NOMO-1 treated with DMSO at 0.1 percent for 48 hours (cell line): ENCODE measurements around the gene ZFP82.

ENCODE experiments used
- DNase-seq: peaks from one replicate; lab custom pipeline; 2025; ENCODE audit not compliant: unreplicated experiment; lab: John Stamatoyannopoulos, UW

ZFP82 gene

DNA sequence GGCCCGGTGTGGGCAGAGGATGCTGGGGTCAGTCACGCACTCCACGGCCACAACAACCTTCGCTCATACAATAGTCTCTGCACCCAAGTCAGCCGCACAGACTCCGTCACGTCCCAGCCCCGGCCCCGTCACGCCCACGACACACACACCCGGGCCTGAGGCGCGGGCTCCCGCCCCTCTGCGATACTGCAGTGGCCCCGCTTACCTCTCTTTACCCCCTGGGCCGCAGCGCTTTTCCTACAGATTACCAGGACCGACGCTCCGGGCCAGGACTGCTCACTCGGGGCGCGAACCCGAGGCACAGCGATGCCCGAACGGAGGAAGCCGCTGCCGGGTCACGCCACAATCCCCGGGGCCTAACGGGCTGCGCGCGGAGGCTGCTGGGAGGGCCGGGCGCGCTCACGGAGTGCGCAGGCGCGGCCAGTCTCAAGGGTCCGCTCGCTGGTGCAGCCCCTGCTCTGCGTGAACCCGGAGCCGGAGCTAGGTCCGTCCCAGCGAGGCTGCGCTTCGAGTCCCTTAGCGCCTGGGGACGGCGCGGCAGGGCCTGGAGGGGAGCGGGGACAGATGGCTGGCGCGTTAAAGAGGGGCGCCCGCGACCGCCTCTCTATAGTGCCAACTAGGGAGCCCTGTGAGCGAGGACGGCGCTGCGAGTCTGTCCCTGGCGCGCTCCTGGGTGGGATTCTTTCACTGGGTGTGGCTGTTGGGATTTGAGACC is at the start of gene ZFP82:
Gene ZFP82 (minus strand): TSS at position 358 of the 715 bp plus-strand sequence. CDS start 8,855 bp downstream, outside the sequence.
- peak; percentile 39 for DNase-seq

DNA sequence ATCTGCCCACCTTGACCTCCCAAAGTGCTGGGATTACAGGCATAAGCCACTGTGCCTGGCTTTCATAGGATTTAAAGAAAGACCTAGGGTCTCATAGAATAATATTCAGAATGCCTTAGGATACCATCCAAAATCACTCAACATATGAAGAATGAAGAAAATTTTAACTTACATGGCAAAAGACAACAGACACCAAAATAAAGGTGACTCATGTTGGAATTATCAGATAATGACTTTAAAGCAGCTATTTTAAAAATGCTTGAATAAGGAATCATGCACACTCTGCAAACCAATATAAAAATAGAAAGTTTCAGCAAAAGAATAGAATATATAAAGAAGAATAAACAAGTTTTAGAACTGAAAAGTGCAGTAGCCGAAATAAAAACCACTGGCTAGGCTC is 41.6 kb upstream of the ZFP82 start:
- DNase-seq: no peak

DNA sequence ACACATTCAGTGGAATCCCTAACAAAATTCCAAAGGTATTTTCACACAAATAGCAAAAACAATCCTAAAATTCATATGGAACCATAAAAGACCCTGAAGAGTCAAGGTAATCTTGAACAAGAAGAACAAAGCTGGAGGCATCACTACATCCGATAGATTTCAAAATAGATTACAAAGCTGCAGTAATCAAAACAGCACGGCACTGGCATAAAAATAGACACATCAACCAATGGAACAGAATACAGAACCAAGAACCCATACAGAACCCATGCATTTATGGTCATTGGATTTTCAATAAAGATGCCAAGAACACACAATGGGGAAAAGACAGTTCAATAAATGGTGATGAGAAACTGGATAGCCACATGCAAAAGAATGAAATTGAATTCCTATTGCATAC is 38.4 kb upstream of the ZFP82 start:
- no peak for DNase-seq

DNA sequence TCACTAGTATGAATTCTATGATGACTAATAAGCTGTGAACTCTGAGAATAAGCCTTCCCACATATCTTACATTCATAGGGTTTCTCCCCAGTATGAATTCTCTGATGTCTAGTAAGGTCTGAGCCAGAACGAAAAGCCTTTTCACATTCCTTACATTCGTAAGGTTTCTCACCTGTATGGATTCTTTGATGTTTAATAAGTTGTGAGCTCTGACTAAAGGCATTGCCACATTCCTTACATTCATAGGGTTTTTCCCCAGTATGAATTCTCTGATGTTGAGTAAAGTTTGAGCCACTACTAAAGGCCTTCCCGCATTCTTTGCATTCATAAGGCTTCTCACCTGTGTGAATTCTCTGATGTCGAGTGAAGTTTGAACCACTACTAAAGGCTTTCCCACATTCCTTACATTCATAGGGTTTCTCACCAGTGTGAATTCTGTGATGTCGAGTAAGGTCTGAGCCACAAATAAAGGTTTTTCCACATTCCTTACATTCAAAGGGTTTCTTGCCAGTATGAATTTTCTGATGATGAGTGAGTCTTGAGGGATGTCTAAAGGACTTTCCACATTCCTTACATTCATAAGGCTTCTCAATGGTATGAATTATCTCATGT is 30.7 kb upstream of the ZFP82 start:
- no peak for DNase-seq

DNA sequence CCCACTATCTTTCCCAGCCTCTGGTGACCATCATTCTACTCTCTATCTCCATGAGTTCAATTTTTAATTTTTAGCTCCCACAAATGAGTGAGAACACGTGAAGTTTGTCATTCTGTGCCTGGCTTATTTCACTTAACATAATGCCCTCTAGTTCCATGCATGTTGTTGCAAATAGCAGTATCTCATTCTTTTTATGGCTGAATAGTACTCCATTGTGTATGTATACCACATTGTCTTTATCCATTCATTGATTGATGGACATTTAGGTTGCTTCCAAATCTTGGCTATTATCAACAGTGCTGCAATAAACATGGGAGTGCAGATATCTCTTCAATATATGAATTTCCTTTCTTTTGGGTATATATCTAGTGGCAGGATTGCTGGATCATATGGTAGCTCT is 22.9 kb upstream of the ZFP82 start:
- no peak for DNase-seq

DNA sequence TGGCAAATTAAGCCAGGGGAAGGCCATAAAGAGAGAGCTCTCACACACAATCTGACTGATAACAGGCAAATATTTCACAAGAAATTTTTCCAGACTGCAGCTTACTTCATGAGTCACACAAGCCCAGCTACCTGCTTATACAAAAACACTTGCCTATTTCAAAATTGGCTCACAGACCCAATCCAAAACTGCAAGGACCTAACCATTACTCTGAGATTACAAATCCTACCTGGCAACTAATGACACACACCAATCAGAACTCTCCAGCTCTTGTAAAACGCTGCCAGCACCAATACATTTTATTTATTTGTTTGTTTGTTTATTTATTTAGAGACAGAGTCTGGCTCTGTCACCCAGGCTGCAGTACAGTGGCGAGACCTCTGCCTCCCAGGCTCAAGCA is 18.1 kb upstream of the ZFP82 start:
- DNase-seq: no peak

- DNase-seq: no peak
These were observed 5.5 kb upstream of the ZFP82 start for GRCh38 chr19:36423925-36424324.

- no peak for DNase-seq
These were observed 3.5 kb upstream of the ZFP82 start for GRCh38 chr19:36421749-36422481.

GRCh38 chr19:36420961-36421748 is 2.7 kb upstream of the ZFP82 start:
- DNase-seq: no peak

DNA sequence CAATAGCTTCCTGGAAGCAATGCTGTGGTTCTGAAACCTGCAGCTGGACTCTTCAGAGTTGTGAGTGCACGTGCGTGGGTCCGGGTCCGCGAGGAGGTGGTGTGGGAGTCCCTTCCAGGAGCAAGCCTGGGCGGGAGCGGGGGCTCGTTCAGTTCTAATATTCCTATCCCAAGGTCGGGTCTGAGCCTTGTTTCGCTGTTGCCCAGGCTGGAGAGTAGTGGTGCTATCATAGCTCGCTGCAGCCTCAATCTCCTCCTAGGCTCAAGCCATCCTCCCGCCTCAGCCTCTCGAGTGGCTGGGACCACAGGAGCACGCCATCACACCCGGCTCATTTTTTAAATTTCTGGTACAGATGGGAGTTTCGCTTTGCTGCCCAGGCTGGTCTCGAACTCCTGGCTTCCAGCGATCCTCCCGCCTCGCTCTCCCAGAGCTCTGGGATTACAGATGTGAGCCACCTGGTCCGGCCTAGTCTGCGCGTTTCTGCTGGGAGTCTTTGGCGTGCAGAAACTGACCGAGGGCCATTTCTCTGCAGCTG is 625 bp downstream of the ZFP82 start:
- DNase-seq: no peak

- DNase-seq: no peak
These were observed 8.6 kb downstream of the ZFP82 start for GRCh38 chr19:36409841-36410240.

DNA sequence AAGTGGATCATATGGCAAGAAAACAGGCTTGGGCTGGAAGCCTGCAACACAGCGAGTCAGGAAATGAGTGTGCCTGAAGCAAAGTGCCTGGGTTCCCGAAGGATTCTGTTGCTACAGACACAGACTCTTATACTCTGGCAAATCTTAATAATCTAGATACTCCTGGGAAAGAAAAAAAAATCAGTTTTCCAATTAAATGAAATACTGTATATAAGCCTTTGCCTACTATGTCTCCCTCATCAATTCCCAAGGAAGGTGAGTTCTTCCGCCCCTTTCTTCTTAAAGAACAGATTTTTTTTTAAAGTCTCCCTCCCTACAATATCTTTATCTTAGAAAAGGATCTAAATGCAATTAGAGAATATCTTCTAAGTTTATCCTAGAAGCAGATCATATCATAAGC is 10.3 kb downstream of the ZFP82 start:
- no peak for DNase-seq

- no peak for DNase-seq
These were observed 13.9 kb downstream of the ZFP82 start for GRCh38 chr19:36404498-36404897.

DNA sequence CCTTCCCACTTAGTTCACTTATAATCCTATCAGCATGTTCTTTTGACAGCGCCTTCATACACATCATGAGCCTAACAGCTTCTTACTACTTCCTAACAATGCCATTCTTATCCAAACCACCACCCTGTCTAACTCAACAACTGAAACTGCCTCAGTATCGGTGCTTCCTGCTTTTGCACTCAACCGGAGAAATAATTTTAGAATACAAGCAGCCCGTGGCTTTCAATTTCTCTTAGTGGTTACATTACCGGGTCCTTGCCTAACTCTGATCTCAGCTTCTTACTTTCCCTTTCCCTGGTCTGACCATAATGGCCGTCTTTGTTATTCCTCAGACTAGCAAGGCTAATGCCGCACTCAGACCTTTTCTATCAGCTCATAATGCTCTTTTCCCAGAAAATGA is 17.0 kb downstream of the ZFP82 start:
- peak; percentile 67 for DNase-seq

GRCh38 chr19:36398571-36398970 is 19.9 kb downstream of the ZFP82 start:
- no peak for DNase-seq

GRCh38 chr19:36392916-36393673 is 25.3 kb downstream of the ZFP82 start:
- no peak for DNase-seq

DNA sequence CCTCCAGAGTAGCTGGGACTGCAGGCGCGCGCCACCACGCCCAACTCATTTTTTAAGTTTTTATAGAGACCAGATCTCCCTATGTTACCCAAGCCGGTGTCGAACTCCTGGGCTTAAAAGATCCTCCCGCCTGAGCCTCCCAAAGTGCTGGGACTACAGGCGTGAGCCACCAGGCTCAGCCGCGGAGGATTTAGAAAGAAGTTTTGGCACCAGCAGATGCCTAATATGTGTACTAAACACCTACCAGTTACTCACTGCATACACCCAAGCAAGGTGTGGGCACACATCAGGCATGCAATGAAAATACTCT is 39.0 kb downstream of the ZFP82 start:
- DNase-seq: no peak

GRCh38 chr19:36378625-36379509 is 39.6 kb downstream of the ZFP82 start, which contains the start of gene ZFP14:
TSS of gene ZFP14 (minus strand) at chr19:36379201. CDS start at chr19:36367892, 11,309 bp downstream.
- peak; percentile 88 for DNase-seq

DNA sequence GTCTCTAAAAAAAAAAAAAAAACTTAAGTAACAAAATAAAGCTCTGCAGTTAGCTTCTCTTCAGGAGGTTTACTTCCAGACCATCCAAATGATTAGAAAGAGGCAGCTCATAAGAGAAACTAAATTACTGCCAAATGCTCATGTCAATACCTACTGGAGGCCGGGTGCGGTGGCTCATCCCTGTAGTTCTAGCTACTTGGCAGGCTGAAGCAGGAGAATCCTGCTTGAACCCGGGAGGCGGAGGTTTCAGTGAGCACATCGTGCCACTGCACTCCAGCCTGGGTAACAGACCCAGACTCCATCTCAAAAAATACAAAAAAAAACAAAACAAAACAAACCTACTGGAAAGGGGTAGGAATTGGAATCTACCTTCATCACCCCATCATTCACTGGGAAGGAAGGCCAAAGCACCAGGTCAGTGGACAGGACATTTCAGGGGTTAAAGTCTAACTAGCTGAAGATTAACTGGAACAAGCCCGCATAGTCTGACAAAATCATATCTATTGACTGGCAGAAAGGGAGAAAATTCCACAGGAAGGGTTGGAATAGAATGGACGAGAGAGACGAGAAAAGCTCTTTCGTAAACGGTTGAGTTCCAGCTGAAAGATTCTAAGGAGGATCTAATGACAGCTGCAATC is 40.8 kb downstream of the ZFP82 start:
- no peak for DNase-seq
